H54 (cell line): Measurements from ENCODE around the gene KDM2A.

Source experiments
- DNase-seq: peaks from one replicate; pipeline ENCODE4 v3.0.0; 2011; ENCODE audit warnings: low spot score, mixed read lengths; ENCODE audit not compliant: insufficient read length
- FAIRE-seq: peaks from 3 replicates; lab custom pipeline; 2011; peaks lifted over from hg19 to GRCh38; lab: Jason Lieb, UNC
- POLR2A ChIP-seq: IDR thresholded peaks from 2 replicates; pipeline ENCODE4 v1.6.1; 2011; ENCODE audit warnings: low read depth, mild to moderate bottlenecking, low read length

The KDM2A gene

GRCh38 chr11:67261640-67261945, 142.5 kb downstream of the KDM2A start:
- DNase-seq (no peak), FAIRE-seq (no peak)
- no peak for TF ChIP-seq POLR2A

- FAIRE-seq (no peak), DNase-seq (no peak)
Observed at GRCh38 chr11:67261946-67262681, 143.1 kb downstream of the KDM2A start.

GRCh38 chr11:67262731-67263675, 143.9 kb downstream of the KDM2A start:
- TF ChIP-seq POLR2A, result no peak
- FAIRE-seq, result no peak
- peak; percentile 99 for DNase-seq

More at GRCh38 chr11:67261946-67262681, 143.1 kb downstream of the KDM2A start:
- no peak for TF ChIP-seq POLR2A

GRCh38 chr11:67264260-67264659, 145.2 kb downstream of the KDM2A start:
- DNase-seq, result no peak
- TF ChIP-seq POLR2A, result no peak
- no peak for FAIRE-seq

- FAIRE-seq (no peak), DNase-seq (no peak)
- TF ChIP-seq POLR2A, result no peak
Observed at GRCh38 chr11:67264877-67265632, 146.0 kb downstream of the KDM2A start.

- FAIRE-seq (no peak), DNase-seq (peak; percentile 88)
- TF ChIP-seq POLR2A, result no peak
Observed at GRCh38 chr11:67265633-67266448, 146.8 kb downstream of the KDM2A start.

GRCh38 chr11:67266449-67267187, 147.6 kb downstream of the KDM2A start, which contains the start of gene GRK2:
TSS of gene GRK2 (plus strand) at chr11:67266473. CDS start at chr11:67266700, 227 bp downstream.
- peak; percentile 65 for DNase-seq
- peak; percentile 50; the same call in 1 of the 2 replicates for TF ChIP-seq POLR2A
- no peak for FAIRE-seq

GRCh38 chr11:67267188-67268080, 148.4 kb downstream of the KDM2A start:
- FAIRE-seq (no peak), DNase-seq (no peak)
- no peak for TF ChIP-seq POLR2A

- FAIRE-seq (no peak), DNase-seq (no peak)
- TF ChIP-seq POLR2A, result no peak
Observed at GRCh38 chr11:67268081-67268961, 149.3 kb downstream of the KDM2A start.

GRCh38 chr11:67268962-67269268, 149.9 kb downstream of the KDM2A start:
- DNase-seq, result no peak
- TF ChIP-seq POLR2A, result no peak
- FAIRE-seq, result no peak
